ENCODE data around the gene OSBPL9. TPM values are rescaled to one million over a fixed set of nuclear protein-coding genes. Genes with fewer than 3 reads are reported as not detected.

OSBPL9 gene
- total and polyA plus RNA-seq, 9 of the 15 experiments (the other 6 are each of a cell fraction or from before 2014, with no cell fraction given): 43.9 to 217 (median 170) TPM

GRCh38 chr1:51569284-51570062, 47.4 kb upstream of the OSBPL9 start (continued):
- no peak for TF ChIP-seq STAT6 (CRISPR knock-in tag; IDR thresholded peaks at IDR 0.05)
- TF ChIP-seq PHB (CRISPR knock-in tag; IDR thresholded peaks at IDR 0.05): no peak
- TF ChIP-seq ZNF436 (CRISPR knock-in tag; IDR thresholded peaks at IDR 0.05): no peak
- TF ChIP-seq ZC3H8 (IDR thresholded peaks at IDR 0.05): no peak
- no peak for TF ChIP-seq RBM17 (IDR thresholded peaks at IDR 0.05; ENCODE audit: borderline replicate concordance, low read depth, low read length)
- no peak for TF ChIP-seq POLR3A (IDR thresholded peaks at IDR 0.05; ENCODE audit: borderline replicate concordance, extremely low read depth, insufficient read depth, insufficient read length)
- TF ChIP-seq NR2C2 (CRISPR knock-in tag; IDR thresholded peaks at IDR 0.05): no peak
- TF ChIP-seq NR2C2 (tag; IDR thresholded peaks at IDR 0.05): peak; percentile 61
- TF ChIP-seq LARP7 (IDR thresholded peaks at IDR 0.05): no peak
- no peak for TF ChIP-seq GTF2F1 (IDR thresholded peaks at IDR 0.05; ENCODE audit: low read depth, low read length)
- peak; percentile 89 for TF ChIP-seq FOS (IDR thresholded peaks at IDR 0.05; ENCODE audit: extremely low read depth, insufficient read length)
- TF ChIP-seq RHOXF2B (CRISPR knock-in tag; conservative IDR thresholded peaks at IDR 0.05): no peak
- no peak for TF ChIP-seq ZBTB26 (CRISPR knock-in tag; IDR thresholded peaks at IDR 0.05)
- no peak for TF ChIP-seq GMEB1 (CRISPR knock-in tag; IDR thresholded peaks at IDR 0.05)
- no peak for TF ChIP-seq ILK (tag; IDR thresholded peaks at IDR 0.05; ENCODE audit: borderline replicate concordance, low read depth)
- peak; percentile 100 for TF ChIP-seq JUND (IDR thresholded peaks at IDR 0.05; ENCODE audit: borderline replicate concordance, low read depth, low read length)
- TF ChIP-seq JUND (tag; IDR thresholded peaks at IDR 0.05; ENCODE audit: borderline replicate concordance, low read depth, low read length): peak; percentile 99
- TF ChIP-seq SMAD1 (IDR thresholded peaks at IDR 0.05; ENCODE audit: low read depth, low read length, partially characterized antibody): no peak
- TF ChIP-seq CBFB (CRISPR knock-in tag; IDR thresholded peaks at IDR 0.05): no peak
- no peak for TF ChIP-seq ZNF583 (CRISPR knock-in tag; IDR thresholded peaks at IDR 0.05)
- TF ChIP-seq PML (IDR thresholded peaks at IDR 0.05; ENCODE audit: low read length): no peak
- TF ChIP-seq HDGF (IDR thresholded peaks at IDR 0.05): no peak
- TF ChIP-seq ZNF79 (CRISPR knock-in tag; IDR thresholded peaks at IDR 0.05; ENCODE audit: low read depth): no peak
- TF ChIP-seq ZNF224 (CRISPR knock-in tag; IDR thresholded peaks at IDR 0.05): no peak
- no peak for TF ChIP-seq SRSF3 (IDR thresholded peaks at IDR 0.05; ENCODE audit: insufficient read depth, low read length)
- no peak for TF ChIP-seq ELF4 (CRISPR knock-in tag; IDR thresholded peaks at IDR 0.05)
